WTC11 (cell line): Measurements from ENCODE around the gene LGALSL.

ENCODE experiments used
- CREB1 ChIP-seq: sonication (generic); formaldehyde crosslinking; IDR thresholded peaks from 2 replicates; pipeline ENCODE4 v1.8.0; 2023; ENCODE audit warnings: mild to moderate bottlenecking, missing genetic modification reagents
- FOXP1 ChIP-seq: sonication (generic); formaldehyde crosslinking; IDR thresholded peaks from 2 replicates; pipeline ENCODE4 v1.8.0; 2022; ENCODE audit warnings: missing genetic modification reagents, mild to moderate bottlenecking, moderate library complexity, borderline replicate concordance
- JUN ChIP-seq: sonication (generic); formaldehyde crosslinking; IDR thresholded peaks from 2 replicates; pipeline ENCODE4 v1.8.0; 2023; ENCODE audit warnings: mild to moderate bottlenecking, missing genetic modification reagents
- KAT7 ChIP-seq: sonication (generic); formaldehyde crosslinking; IDR thresholded peaks from 2 replicates; pipeline ENCODE4 v1.8.1; 2023; ENCODE audit warnings: missing genetic modification reagents, mild to moderate bottlenecking, borderline replicate concordance
- MYBL2 ChIP-seq: sonication (generic); formaldehyde crosslinking; IDR thresholded peaks from 2 replicates; pipeline ENCODE4 v1.8.1; 2023; ENCODE audit warnings: mild to moderate bottlenecking, moderate library complexity, missing genetic modification reagents
- SP1 ChIP-seq: sonication (generic); formaldehyde crosslinking; conservative IDR thresholded peaks from 2 replicates; pipeline ENCODE4 v1.8.1; 2022; ENCODE audit warnings: missing genetic modification reagents
- ZBTB21 ChIP-seq: sonication (generic); formaldehyde crosslinking; IDR thresholded peaks from 2 replicates; pipeline ENCODE4 v1.8.1; 2023; ENCODE audit warnings: mild to moderate bottlenecking, missing genetic modification reagents, borderline replicate concordance
- ZNF219 ChIP-seq: sonication (generic); formaldehyde crosslinking; IDR thresholded peaks from 2 replicates; pipeline ENCODE4 v1.8.0; 2023; ENCODE audit warnings: missing genetic modification reagents, mild to moderate bottlenecking, borderline replicate concordance
- TF ChIP-seq, protein P1 (sequence below): fragments of 200-600 bp; IDR thresholded peaks from 2 replicates; pipeline ENCODE4 v1.8.0; 2022; ENCODE audit warnings: antibody characterized with exemption
- TF ChIP-seq, protein P2 (sequence below): sonication (generic); formaldehyde crosslinking; IDR thresholded peaks from 2 replicates; pipeline ENCODE4 v1.8.1; 2023; ENCODE audit warnings: mild to moderate bottlenecking, missing genetic modification reagents
- TF ChIP-seq, protein P3 (sequence below): fragments of 250-450 bp; sonication (Bioruptor Pico); IDR thresholded peaks from 2 replicates; pipeline ENCODE4 v1.8.0; 2021; ENCODE audit warnings: mild to moderate bottlenecking

DNA sequence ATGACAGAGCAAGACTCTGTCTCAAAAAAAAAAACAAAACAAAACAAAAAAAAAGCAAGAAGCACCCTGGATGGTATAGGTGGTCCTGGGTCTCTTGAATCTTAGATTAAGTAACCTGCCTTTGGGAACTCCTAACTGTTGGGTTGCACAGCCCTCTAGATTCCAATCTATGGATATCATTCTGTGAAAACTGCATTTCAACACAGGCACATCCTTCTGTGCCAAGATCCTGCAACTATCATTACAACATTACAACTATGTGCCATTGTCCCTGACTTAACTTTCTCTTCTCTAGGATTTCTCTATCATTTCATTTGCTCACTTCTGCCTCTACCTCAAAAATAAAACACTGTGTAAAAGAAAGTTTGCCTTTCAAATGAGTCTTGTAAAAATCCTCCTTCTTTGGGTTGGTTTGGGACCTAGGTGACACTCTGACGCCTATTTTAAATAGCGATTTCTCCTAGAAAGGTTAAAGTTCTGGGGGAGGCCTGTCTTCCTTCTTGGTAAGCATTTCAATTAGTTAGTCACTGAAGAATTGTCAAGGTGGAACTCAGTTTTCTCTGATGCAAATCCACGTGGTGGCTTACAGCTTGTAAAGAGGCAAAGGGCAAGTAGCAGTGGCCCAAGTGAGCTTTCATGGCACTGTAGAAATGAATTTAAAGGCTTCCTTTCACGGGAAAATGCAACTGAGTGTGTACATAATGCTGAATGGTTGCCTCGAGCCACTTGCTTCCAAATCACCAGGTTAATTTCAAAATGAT lies 9.2 kb downstream of the LGALSL start:
- TF ChIP-seq, protein P1, sequence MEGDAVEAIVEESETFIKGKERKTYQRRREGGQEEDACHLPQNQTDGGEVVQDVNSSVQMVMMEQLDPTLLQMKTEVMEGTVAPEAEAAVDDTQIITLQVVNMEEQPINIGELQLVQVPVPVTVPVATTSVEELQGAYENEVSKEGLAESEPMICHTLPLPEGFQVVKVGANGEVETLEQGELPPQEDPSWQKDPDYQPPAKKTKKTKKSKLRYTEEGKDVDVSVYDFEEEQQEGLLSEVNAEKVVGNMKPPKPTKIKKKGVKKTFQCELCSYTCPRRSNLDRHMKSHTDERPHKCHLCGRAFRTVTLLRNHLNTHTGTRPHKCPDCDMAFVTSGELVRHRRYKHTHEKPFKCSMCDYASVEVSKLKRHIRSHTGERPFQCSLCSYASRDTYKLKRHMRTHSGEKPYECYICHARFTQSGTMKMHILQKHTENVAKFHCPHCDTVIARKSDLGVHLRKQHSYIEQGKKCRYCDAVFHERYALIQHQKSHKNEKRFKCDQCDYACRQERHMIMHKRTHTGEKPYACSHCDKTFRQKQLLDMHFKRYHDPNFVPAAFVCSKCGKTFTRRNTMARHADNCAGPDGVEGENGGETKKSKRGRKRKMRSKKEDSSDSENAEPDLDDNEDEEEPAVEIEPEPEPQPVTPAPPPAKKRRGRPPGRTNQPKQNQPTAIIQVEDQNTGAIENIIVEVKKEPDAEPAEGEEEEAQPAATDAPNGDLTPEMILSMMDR = no peak
- TF ChIP-seq FOXP1 (CRISPR knock-in tag) (no peak), SP1 (CRISPR knock-in tag) (no peak), KAT7 (CRISPR knock-in tag) (no peak), ZNF219 (no peak), ZBTB21 (CRISPR knock-in tag) (no peak), MYBL2 (CRISPR knock-in tag) (no peak), CREB1 (CRISPR knock-in tag) (no peak), JUN (no peak)
- TF ChIP-seq, protein P2, sequence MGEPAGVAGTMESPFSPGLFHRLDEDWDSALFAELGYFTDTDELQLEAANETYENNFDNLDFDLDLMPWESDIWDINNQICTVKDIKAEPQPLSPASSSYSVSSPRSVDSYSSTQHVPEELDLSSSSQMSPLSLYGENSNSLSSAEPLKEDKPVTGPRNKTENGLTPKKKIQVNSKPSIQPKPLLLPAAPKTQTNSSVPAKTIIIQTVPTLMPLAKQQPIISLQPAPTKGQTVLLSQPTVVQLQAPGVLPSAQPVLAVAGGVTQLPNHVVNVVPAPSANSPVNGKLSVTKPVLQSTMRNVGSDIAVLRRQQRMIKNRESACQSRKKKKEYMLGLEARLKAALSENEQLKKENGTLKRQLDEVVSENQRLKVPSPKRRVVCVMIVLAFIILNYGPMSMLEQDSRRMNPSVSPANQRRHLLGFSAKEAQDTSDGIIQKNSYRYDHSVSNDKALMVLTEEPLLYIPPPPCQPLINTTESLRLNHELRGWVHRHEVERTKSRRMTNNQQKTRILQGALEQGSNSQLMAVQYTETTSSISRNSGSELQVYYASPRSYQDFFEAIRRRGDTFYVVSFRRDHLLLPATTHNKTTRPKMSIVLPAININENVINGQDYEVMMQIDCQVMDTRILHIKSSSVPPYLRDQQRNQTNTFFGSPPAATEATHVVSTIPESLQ (CRISPR knock-in tag) = no peak
- TF ChIP-seq, protein P3, sequence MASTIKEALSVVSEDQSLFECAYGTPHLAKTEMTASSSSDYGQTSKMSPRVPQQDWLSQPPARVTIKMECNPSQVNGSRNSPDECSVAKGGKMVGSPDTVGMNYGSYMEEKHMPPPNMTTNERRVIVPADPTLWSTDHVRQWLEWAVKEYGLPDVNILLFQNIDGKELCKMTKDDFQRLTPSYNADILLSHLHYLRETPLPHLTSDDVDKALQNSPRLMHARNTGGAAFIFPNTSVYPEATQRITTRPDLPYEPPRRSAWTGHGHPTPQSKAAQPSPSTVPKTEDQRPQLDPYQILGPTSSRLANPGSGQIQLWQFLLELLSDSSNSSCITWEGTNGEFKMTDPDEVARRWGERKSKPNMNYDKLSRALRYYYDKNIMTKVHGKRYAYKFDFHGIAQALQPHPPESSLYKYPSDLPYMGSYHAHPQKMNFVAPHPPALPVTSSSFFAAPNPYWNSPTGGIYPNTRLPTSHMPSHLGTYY (CRISPR knock-in tag) = no peak
